GM19351 (cell line): ENCODE results near the gene CTNNBL1.

Experiments
- ATAC-seq: cut with Tn5 transposase; IDR thresholded peaks from one replicate; pipeline ENCODE4 v1.9.1; 2021; ENCODE audit warnings: mild to moderate bottlenecking, moderate library complexity; ENCODE audit not compliant: unreplicated experiment

Gene CTNNBL1

GRCh38 chr20:37895166-37895565 is 201.3 kb downstream of the CTNNBL1 start:
- no peak for ATAC-seq

- no peak for ATAC-seq
These were observed 203.2 kb downstream of the CTNNBL1 start for GRCh38 chr20:37896932-37897548.

- ATAC-seq, result no peak
These were observed 204.6 kb downstream of the CTNNBL1 start for GRCh38 chr20:37898233-37899104.

- no peak for ATAC-seq
These were observed 205.5 kb downstream of the CTNNBL1 start for GRCh38 chr20:37899105-37900045.

- no peak for ATAC-seq
These were observed 207.4 kb downstream of the CTNNBL1 start for GRCh38 chr20:37901240-37901639.

- peak; percentile 50 for ATAC-seq
These were observed 208.0 kb downstream of the CTNNBL1 start for GRCh38 chr20:37901654-37902503.

GRCh38 chr20:37902504-37903313 is 208.9 kb downstream of the CTNNBL1 start, which contains the start of gene VSTM2L:
Gene VSTM2L, plus strand, starts transcription at chr20:37903127. Its CDS starts 224 bp downstream, at chr20:37903351.
- no peak for ATAC-seq

- ATAC-seq, result no peak
These were observed 209.6 kb downstream of the CTNNBL1 start for GRCh38 chr20:37903317-37904007.

- no peak for ATAC-seq
These were observed 210.3 kb downstream of the CTNNBL1 start for GRCh38 chr20:37904008-37904642.

GRCh38 chr20:37904845-37905373 is 211.1 kb downstream of the CTNNBL1 start:
- no peak for ATAC-seq

GRCh38 chr20:37905671-37906613 is 212.1 kb downstream of the CTNNBL1 start:
- no peak for ATAC-seq

GRCh38 chr20:37907330-37907676 is 213.5 kb downstream of the CTNNBL1 start:
- no peak for ATAC-seq

GRCh38 chr20:37907677-37908401 is 214.0 kb downstream of the CTNNBL1 start:
- no peak for ATAC-seq

GRCh38 chr20:37911261-37911660 is 217.4 kb downstream of the CTNNBL1 start:
- no peak for ATAC-seq

GRCh38 chr20:37911838-37912281 is 218.0 kb downstream of the CTNNBL1 start:
- ATAC-seq, result no peak

- no peak for ATAC-seq
These were observed 219.0 kb downstream of the CTNNBL1 start for GRCh38 chr20:37912874-37913273.
